GM12864 (cell line): ENCODE measurements around the gene RRP12.

ENCODE experiments used
- DNase-seq: peaks from one replicate; pipeline ENCODE4 v3.0.0-alpha.2; 2011; ENCODE audit warnings: low read depth
- H3K4me3 ChIP-seq: 2 replicates; pipeline ENCODE4 v1.5.1; 2011; ENCODE audit warnings: mild to moderate bottlenecking, low read depth, low read length, control low read depth
- TF ChIP-seq, protein P1 (sequence below): IDR thresholded peaks from 2 replicates; pipeline ENCODE4 v1.5.1; 2011; ENCODE audit warnings: low read depth, mild to moderate bottlenecking, moderate library complexity, low read length, control low read depth, inconsistent platforms; ENCODE audit errors: missing control alignments

The RRP12 gene

DNA sequence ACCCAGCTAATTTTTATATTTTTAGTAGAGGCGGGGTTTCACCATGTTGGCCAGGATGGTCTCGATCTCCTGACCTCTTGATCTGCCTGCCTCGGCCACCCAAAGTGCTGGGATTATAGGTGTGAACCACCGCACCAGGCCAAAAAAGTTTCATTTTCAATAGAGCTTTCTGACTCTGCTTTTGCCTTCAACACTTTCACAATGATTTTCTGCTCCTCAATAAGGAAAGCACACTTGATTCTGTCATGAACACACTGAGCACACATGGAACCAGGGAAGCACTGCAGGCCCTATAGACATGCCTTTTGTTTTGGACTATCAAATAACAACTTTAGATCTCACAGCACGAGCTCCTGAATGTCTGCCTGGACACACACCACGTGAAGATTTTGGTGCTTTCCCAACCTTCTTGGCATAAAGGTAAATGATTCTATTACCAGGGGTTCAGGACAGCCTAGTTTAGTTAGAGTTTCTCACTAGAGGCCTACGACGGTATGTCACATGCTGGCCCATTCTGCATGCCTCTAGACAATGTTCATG, 8.0 kb downstream of the RRP12 start:
- no peak overlapping the region for H3K4me3 ChIP-seq
- TF ChIP-seq, protein P1, sequence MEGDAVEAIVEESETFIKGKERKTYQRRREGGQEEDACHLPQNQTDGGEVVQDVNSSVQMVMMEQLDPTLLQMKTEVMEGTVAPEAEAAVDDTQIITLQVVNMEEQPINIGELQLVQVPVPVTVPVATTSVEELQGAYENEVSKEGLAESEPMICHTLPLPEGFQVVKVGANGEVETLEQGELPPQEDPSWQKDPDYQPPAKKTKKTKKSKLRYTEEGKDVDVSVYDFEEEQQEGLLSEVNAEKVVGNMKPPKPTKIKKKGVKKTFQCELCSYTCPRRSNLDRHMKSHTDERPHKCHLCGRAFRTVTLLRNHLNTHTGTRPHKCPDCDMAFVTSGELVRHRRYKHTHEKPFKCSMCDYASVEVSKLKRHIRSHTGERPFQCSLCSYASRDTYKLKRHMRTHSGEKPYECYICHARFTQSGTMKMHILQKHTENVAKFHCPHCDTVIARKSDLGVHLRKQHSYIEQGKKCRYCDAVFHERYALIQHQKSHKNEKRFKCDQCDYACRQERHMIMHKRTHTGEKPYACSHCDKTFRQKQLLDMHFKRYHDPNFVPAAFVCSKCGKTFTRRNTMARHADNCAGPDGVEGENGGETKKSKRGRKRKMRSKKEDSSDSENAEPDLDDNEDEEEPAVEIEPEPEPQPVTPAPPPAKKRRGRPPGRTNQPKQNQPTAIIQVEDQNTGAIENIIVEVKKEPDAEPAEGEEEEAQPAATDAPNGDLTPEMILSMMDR: no peak
- DNase-seq: no peak

DNA sequence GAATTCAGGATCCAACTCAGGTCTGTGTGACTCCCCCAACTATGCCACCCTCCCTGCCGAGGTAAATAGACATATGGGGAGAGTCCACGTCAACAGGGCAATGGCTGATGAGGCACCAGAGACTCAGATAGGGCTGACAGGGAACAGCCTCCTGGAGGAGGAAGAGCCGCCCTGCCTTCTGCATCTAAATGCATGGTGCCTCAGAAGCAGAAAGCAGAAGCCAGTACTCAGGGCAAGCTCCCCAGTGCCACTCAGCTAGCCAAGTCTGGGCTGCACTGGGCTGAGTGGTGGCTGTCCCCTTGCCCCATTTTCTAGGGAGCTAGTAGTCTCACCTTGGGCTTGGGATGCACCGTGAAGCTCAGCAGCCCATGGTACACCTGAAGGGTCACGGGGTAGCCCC, 11.0 kb downstream of the RRP12 start:
- DNase-seq: no peak
- H3K4me3 ChIP-seq: no peak overlapping the region
- TF ChIP-seq, protein P1: no peak

DNA sequence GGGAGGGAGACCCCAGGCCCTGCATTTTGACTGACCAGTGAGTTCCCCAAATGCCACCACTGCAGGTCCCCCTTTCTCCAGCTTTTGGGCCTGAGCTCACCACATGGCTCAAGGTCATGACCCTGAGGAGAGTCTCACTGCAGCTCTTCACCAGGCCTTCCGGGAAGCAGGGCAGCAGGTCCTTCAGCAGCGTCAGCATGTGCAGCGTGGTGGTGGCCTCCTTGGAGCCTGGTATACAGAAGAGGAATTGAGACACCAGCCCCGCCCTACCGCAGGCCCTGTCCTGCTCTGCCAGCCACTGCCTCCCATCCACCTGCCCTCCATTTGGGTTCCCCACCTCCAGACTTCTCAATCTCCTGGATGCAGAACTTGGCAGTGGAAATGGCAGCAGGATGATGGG, 13.0 kb downstream of the RRP12 start:
- H3K4me3 ChIP-seq: no peak overlapping the region
- TF ChIP-seq, protein P1: no peak
- no peak for DNase-seq

DNA sequence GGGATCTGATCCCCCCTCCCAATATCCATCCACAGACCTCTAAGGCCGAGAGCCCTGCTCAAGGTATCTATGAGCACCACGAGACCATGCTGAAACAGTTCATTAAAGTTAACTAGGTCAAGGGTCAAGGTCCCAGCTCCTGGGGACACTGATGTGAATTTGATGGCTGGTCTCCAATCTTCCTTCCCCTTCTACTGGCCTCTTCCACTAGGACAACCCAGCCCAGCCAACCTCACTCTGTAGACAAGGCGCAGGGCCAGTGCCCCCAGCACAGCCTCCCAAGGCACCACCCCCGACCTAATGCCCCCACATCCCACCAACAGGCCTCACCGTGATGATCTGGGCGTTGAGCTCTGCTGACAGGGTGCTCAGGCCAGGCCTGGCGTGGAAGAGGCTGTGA, 15.6 kb downstream of the RRP12 start:
- TF ChIP-seq, protein P1: no peak
- H3K4me3 ChIP-seq: no peak overlapping the region
- DNase-seq: no peak

DNA sequence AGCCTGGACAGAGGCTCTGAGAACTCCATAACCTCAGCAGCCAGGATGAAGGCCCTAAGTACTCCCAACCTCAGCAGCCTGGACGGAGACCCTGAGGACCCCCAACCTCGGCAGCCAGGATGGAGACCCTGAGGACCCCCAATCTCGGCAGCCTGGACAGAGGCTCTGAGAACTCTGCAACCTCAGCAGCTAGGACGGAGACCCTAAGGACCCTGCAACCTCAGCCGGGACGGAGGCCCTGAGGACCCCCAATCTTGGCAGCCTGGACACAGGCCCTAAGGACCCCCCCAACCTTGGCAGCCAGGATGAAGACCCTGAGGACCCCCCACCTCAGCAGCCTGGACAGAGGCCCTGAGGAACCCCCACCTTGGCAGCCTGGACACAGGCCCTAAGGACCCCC, 16.5 kb downstream of the RRP12 start:
- no peak for DNase-seq
- H3K4me3 ChIP-seq: no peak overlapping the region
- TF ChIP-seq, protein P1: no peak

DNA sequence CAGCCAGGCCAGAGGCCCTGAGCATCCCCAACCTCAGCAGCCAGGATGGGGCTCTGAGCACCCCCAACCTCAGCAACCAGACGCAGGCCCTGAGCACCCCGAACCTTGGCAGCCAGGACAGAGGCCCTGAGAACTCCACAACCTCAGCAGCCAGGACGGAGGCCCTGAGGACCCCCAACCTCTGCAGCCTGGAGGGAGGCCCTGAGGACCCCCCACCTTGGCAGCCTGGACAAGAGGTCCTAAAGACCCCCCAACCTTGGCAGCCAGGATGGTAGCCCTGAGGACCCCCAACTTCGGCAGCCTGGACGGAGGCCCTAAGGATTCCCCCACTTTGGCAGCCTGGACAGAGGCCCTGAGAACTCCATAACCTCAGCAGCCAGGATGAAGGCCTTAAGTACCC, 17.0 kb downstream of the RRP12 start:
- TF ChIP-seq, protein P1: no peak
- no peak overlapping the region for H3K4me3 ChIP-seq
- no peak for DNase-seq

DNA sequence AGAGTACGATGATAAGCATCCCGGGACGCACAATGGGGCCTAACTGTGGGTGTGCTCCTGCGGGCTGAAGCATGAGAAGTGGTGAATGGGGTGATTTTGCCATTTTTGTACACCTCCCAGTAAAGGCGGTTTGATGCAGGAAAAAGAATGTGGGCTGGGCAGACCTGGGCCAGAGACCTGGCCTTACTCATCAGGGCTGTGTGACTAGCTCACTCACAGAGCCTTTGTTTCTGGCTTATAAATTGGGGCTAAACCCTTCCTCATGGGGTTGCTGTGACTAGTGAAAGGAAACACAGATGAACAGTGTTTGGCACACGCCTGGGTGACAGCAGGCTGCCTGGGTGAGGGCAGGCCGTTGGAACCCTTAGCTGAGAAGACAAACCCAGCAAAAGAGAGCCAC, 18.0 kb downstream of the RRP12 start:
- TF ChIP-seq, protein P1: no peak
- DNase-seq: no peak
- no peak overlapping the region for H3K4me3 ChIP-seq
